ENCODE results near the gene BCR. TPM values are rescaled to one million over a fixed set of nuclear protein-coding genes. Genes with fewer than 3 reads are reported as not detected.
"Not testable (repeated sequence)": the region's sequence is repeated elsewhere in the genome, so short reads cannot be mapped to it uniquely, and the experiment has no call there.

BCR gene
- total RNA-seq, 1 donor from 2014 or later = 102 TPM

GRCh38 chr22:23306438-23306921 lies 126.2 kb downstream of the BCR start:
- TF ChIP-seq CTCF (IDR thresholded peaks at IDR 0.05; ENCODE audit: unreplicated experiment) = no peak
- Mint-ChIP-seq H3K4me1 (ENCODE audit: low read depth) (peaks cover 4% of the 10 kb centered on the region), H3K9me3 (ENCODE audit: low read depth) (no peaks in the 10 kb centered on the region), H3K27me3 (no peaks in the 10 kb centered on the region), H3K4me3 (ENCODE audit: low read depth) (no peak overlapping the region), H3K27ac (no peak overlapping the region), H3K36me3 (ENCODE audit: insufficient read depth) (peaks cover 12% of the 10 kb centered on the region)
- DNase-seq (ENCODE audit: low spot score, unreplicated experiment) = no peak

- H3K36me3 Mint-ChIP-seq (ENCODE audit: insufficient read depth) = peaks cover 11% of the 10 kb centered on the region
- H3K27ac Mint-ChIP-seq = no peak overlapping the region
Observed at GRCh38 chr22:23306926-23307325, 126.6 kb downstream of the BCR start.

GRCh38 chr22:23307511-23307910 lies 127.2 kb downstream of the BCR start:
- H3K27ac Mint-ChIP-seq; DNase-seq (ENCODE audit: low spot score, unreplicated experiment); H3K27me3 Mint-ChIP-seq; H3K4me1 Mint-ChIP-seq (ENCODE audit: low read depth); H3K4me3 Mint-ChIP-seq (ENCODE audit: low read depth); H3K9me3 Mint-ChIP-seq (ENCODE audit: low read depth): not testable (repeated sequence)
- peaks cover 11% of the 10 kb centered on the region for H3K36me3 Mint-ChIP-seq (ENCODE audit: insufficient read depth)

More at GRCh38 chr22:23306926-23307325, 126.6 kb downstream of the BCR start:
- no peak for TF ChIP-seq CTCF (IDR thresholded peaks at IDR 0.05; ENCODE audit: unreplicated experiment)
- Mint-ChIP-seq H3K9me3 (ENCODE audit: low read depth) (no peaks in the 10 kb centered on the region), H3K4me1 (ENCODE audit: low read depth) (peaks cover 4% of the 10 kb centered on the region), H3K4me3 (ENCODE audit: low read depth) (no peak overlapping the region), H3K27me3 (no peaks in the 10 kb centered on the region)
- DNase-seq (ENCODE audit: low spot score, unreplicated experiment) = no peak

GRCh38 chr22:23309261-23309660 lies 129.0 kb downstream of the BCR start:
- not testable (repeated sequence) for H3K4me3 Mint-ChIP-seq (ENCODE audit: low read depth); DNase-seq (ENCODE audit: low spot score, unreplicated experiment); H3K4me1 Mint-ChIP-seq (ENCODE audit: low read depth); H3K27me3 Mint-ChIP-seq; H3K9me3 Mint-ChIP-seq (ENCODE audit: low read depth); H3K27ac Mint-ChIP-seq; H3K36me3 Mint-ChIP-seq (ENCODE audit: insufficient read depth)

- H3K4me1 Mint-ChIP-seq (ENCODE audit: low read depth); H3K36me3 Mint-ChIP-seq (ENCODE audit: insufficient read depth); H3K27me3 Mint-ChIP-seq; H3K9me3 Mint-ChIP-seq (ENCODE audit: low read depth); DNase-seq (ENCODE audit: low spot score, unreplicated experiment); H3K4me3 Mint-ChIP-seq (ENCODE audit: low read depth): not testable (repeated sequence)
- H3K27ac Mint-ChIP-seq = peak overlapping the region; percentile 92
Observed at GRCh38 chr22:23310443-23311097, 130.3 kb downstream of the BCR start.

- not testable (repeated sequence) for H3K4me1 Mint-ChIP-seq (ENCODE audit: low read depth); H3K4me3 Mint-ChIP-seq (ENCODE audit: low read depth); H3K9me3 Mint-ChIP-seq (ENCODE audit: low read depth); DNase-seq (ENCODE audit: low spot score, unreplicated experiment); H3K27me3 Mint-ChIP-seq; H3K27ac Mint-ChIP-seq; H3K36me3 Mint-ChIP-seq (ENCODE audit: insufficient read depth)
Observed at GRCh38 chr22:23311635-23312420, 131.5 kb downstream of the BCR start.

- Mint-ChIP-seq H3K36me3 (ENCODE audit: insufficient read depth) (peaks cover 6% of the 10 kb centered on the region), H3K27ac (no peak overlapping the region), H3K9me3 (ENCODE audit: low read depth) (no peaks in the 10 kb centered on the region), H3K27me3 (no peaks in the 10 kb centered on the region), H3K4me1 (ENCODE audit: low read depth) (peaks cover 4% of the 10 kb centered on the region), H3K4me3 (ENCODE audit: low read depth) (no peak overlapping the region)
- no peak for DNase-seq (ENCODE audit: low spot score, unreplicated experiment)
- no peak for TF ChIP-seq CTCF (IDR thresholded peaks at IDR 0.05; ENCODE audit: unreplicated experiment)
Observed at GRCh38 chr22:23313791-23314567, 133.7 kb downstream of the BCR start.
